HL-60 (cell line): ENCODE measurements around the gene ATP5F1A.

ENCODE experiments used
- GABPA ChIP-seq: IDR thresholded peaks from 2 replicates; pipeline ENCODE4 v1.6.1; 2012; ENCODE audit warnings: low read depth
- POLR2AphosphoS5 ChIP-seq: IDR thresholded peaks from 2 replicates; pipeline ENCODE4 v1.6.1; 2012; ENCODE audit warnings: low read depth
- SPI1 ChIP-seq: IDR thresholded peaks from 2 replicates; pipeline ENCODE4 v1.6.1; 2012; ENCODE audit warnings: low read depth, mild to moderate bottlenecking, borderline replicate concordance
- TF ChIP-seq, protein P1 (sequence below): IDR thresholded peaks from one replicate; pipeline ENCODE4 v1.5.1; 2011; ENCODE audit warnings: low read length, control low read depth, inconsistent platforms; ENCODE audit not compliant: insufficient read depth
- TF ChIP-seq, protein P2 (sequence below): IDR thresholded peaks from 2 replicates; pipeline ENCODE4 v1.6.1; 2012; ENCODE audit warnings: low read depth; ENCODE audit not compliant: insufficient replicate concordance

DNA sequence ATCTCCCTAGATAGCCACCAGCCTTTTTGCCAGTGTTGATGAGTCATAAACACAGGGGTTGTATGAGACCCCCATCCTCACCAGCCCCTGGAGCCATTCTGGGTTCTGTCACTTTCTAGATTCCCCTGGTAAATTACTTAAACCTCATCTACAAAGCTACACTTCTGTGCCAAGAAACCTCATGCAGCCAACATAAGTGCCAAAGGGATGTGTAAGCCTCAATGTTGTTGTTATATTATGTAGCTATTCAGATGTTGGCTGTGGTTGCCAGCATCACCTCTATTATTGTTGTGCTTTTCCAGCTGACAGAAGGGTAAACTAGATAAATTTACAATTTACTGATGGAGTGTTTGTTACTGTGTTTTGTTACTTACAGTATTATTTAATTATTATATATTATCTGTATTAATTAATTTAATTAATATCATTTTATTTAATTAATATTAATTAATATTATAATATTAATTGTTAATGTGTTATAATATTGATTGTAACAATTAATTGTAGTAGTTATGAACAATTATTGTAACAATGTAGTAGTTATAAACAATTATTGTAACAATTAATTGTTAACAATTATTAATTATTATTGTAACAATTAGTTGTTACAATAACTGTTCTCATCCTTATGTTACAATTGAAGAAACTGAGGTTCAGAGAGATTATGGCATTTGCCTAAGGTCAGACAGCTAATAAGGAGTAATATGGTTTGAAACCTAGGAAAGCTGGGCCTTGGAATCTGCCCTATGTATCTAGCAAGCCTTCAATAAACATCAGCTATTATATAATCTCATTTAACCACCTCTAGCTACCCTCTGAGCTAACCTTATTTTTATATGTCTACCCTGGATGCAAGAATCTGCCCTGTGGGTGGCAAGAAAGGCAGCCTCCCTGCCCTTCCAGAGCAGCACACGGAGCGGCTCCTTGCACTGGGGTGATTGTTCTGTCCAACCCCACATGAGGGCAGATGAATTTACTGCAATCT, 62.1 kb downstream of the ATP5F1A start:
- TF ChIP-seq, protein P1, sequence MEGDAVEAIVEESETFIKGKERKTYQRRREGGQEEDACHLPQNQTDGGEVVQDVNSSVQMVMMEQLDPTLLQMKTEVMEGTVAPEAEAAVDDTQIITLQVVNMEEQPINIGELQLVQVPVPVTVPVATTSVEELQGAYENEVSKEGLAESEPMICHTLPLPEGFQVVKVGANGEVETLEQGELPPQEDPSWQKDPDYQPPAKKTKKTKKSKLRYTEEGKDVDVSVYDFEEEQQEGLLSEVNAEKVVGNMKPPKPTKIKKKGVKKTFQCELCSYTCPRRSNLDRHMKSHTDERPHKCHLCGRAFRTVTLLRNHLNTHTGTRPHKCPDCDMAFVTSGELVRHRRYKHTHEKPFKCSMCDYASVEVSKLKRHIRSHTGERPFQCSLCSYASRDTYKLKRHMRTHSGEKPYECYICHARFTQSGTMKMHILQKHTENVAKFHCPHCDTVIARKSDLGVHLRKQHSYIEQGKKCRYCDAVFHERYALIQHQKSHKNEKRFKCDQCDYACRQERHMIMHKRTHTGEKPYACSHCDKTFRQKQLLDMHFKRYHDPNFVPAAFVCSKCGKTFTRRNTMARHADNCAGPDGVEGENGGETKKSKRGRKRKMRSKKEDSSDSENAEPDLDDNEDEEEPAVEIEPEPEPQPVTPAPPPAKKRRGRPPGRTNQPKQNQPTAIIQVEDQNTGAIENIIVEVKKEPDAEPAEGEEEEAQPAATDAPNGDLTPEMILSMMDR, result no peak
- TF ChIP-seq, protein P2, sequence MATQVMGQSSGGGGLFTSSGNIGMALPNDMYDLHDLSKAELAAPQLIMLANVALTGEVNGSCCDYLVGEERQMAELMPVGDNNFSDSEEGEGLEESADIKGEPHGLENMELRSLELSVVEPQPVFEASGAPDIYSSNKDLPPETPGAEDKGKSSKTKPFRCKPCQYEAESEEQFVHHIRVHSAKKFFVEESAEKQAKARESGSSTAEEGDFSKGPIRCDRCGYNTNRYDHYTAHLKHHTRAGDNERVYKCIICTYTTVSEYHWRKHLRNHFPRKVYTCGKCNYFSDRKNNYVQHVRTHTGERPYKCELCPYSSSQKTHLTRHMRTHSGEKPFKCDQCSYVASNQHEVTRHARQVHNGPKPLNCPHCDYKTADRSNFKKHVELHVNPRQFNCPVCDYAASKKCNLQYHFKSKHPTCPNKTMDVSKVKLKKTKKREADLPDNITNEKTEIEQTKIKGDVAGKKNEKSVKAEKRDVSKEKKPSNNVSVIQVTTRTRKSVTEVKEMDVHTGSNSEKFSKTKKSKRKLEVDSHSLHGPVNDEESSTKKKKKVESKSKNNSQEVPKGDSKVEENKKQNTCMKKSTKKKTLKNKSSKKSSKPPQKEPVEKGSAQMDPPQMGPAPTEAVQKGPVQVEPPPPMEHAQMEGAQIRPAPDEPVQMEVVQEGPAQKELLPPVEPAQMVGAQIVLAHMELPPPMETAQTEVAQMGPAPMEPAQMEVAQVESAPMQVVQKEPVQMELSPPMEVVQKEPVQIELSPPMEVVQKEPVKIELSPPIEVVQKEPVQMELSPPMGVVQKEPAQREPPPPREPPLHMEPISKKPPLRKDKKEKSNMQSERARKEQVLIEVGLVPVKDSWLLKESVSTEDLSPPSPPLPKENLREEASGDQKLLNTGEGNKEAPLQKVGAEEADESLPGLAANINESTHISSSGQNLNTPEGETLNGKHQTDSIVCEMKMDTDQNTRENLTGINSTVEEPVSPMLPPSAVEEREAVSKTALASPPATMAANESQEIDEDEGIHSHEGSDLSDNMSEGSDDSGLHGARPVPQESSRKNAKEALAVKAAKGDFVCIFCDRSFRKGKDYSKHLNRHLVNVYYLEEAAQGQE, result no peak
- TF ChIP-seq SPI1 (no peak), POLR2AphosphoS5 (no peak), GABPA (no peak)
